Measurements from ENCODE around the gene TPCN2.

- TF ChIP-seq CTCF (IDR thresholded peaks at IDR 0.05; ENCODE audit: insufficient read depth, low read length, poor library complexity, severe bottlenecking) (no peak), EZH2phosphoT487 (conservative IDR thresholded peaks at IDR 0.05; ENCODE audit: low read length) (no peak)
Observed at GRCh38 chr11:69057801-69058200, 9.1 kb downstream of the TPCN2 start.

Data from SU-DHL-6 (cell line).